Fibroblast of gingiva (primary cell): ENCODE measurements around the gene ZNF226.
"Not testable (repeated sequence)": the region's sequence is repeated elsewhere in the genome, so short reads cannot be mapped to it uniquely, and the experiment has no call there.

ENCODE experiments used
- DNase-seq: peaks from one replicate; pipeline ENCODE4 v3.0.0-alpha.2; 2011; ENCODE audit warnings: low read depth

Gene ZNF226

GRCh38 chr19:44164673-44165512, at the start of gene ZNF226:
ZNF226 (plus strand) TSS chr19:44165100; CDS start chr19:44170081, 4,981 bp downstream.
- peak; percentile 98 for DNase-seq

- not testable (repeated sequence) for DNase-seq
These were observed 43.7 kb upstream of the ZNF226 start for GRCh38 chr19:44121162-44121561.

- DNase-seq, result no peak
These were observed 32.9 kb upstream of the ZNF226 start for GRCh38 chr19:44131955-44132354.

GRCh38 chr19:44141191-44142058, 23.5 kb upstream of the ZNF226 start, which contains the start of gene ZNF234:
ZNF234 (plus strand) TSS chr19:44141554; CDS start chr19:44144633, 3,079 bp downstream.
- peak; percentile 81 for DNase-seq

GRCh38 chr19:44142059-44142433, 22.9 kb upstream of the ZNF226 start:
- peak; percentile 54 for DNase-seq

- no peak for DNase-seq
These were observed 15.1 kb upstream of the ZNF226 start for GRCh38 chr19:44149776-44150175.

GRCh38 chr19:44151491-44151890, 13.4 kb upstream of the ZNF226 start:
- no peak for DNase-seq

- DNase-seq, result no peak
These were observed 8.4 kb upstream of the ZNF226 start for GRCh38 chr19:44156475-44156874.

GRCh38 chr19:44163789-44164188, 1.1 kb upstream of the ZNF226 start:
- DNase-seq, result no peak

- no peak for DNase-seq
These were observed 600 bp upstream of the ZNF226 start for GRCh38 chr19:44164327-44164672.

- not testable (repeated sequence) for DNase-seq
These were observed 5.8 kb downstream of the ZNF226 start for GRCh38 chr19:44170660-44171059.

GRCh38 chr19:44176590-44176989, 11.7 kb downstream of the ZNF226 start:
- no peak for DNase-seq

GRCh38 chr19:44180968-44181367, 16.1 kb downstream of the ZNF226 start:
- no peak for DNase-seq

- no peak for DNase-seq
These were observed 17.2 kb downstream of the ZNF226 start for GRCh38 chr19:44182145-44182544.

GRCh38 chr19:44190020-44190419, 25.1 kb downstream of the ZNF226 start:
- DNase-seq, result no peak

GRCh38 chr19:44192127-44192526, 27.2 kb downstream of the ZNF226 start:
- DNase-seq, result no peak

GRCh38 chr19:44196772-44197171, 31.9 kb downstream of the ZNF226 start:
- no peak for DNase-seq

- DNase-seq, result peak; percentile 83
These were observed 37.6 kb downstream of the ZNF226 start for GRCh38 chr19:44202470-44202869.

- DNase-seq, result peak; percentile 13
These were observed 38.1 kb downstream of the ZNF226 start for GRCh38 chr19:44202974-44203373.

GRCh38 chr19:44203877-44204276, 39.0 kb downstream of the ZNF226 start:
- not testable (repeated sequence) for DNase-seq

GRCh38 chr19:44204772-44205171, 39.9 kb downstream of the ZNF226 start:
- DNase-seq, result no peak

- DNase-seq, result peak; percentile 95
These were observed 42.4 kb downstream of the ZNF226 start for GRCh38 chr19:44207126-44207803.
